ENCODE measurements around the gene NRP2. TPM values are rescaled to one million over a fixed set of nuclear protein-coding genes. Genes with fewer than 3 reads are reported as not detected.

The NRP2 gene
- polyA plus RNA-seq, 4 donors = 69.2 to 78.3 (median 73.7) TPM

- no peak for DNase-seq (ENCODE audit: low read depth in 4 of 4, low spot score in 3 of 4)
Observed at GRCh38 chr2:205658068-205658467, 24.2 kb upstream of the NRP2 start.

- DNase-seq (ENCODE audit: low read depth in 4 of 4, low spot score in 3 of 4) = no peak
Observed at GRCh38 chr2:205658572-205658971, 23.7 kb upstream of the NRP2 start.

GRCh38 chr2:205659922-205660321, 22.4 kb upstream of the NRP2 start:
- no peak for DNase-seq (ENCODE audit: low read depth in 4 of 4, low spot score in 3 of 4)

- no peak for DNase-seq (ENCODE audit: low read depth in 4 of 4, low spot score in 3 of 4)
Observed at GRCh38 chr2:205660521-205661124, 21.7 kb upstream of the NRP2 start.

- DNase-seq (ENCODE audit: low read depth in 4 of 4, low spot score in 3 of 4) = no peak
Observed at GRCh38 chr2:205661281-205661680, 21.0 kb upstream of the NRP2 start.

- DNase-seq (ENCODE audit: low read depth in 4 of 4, low spot score in 3 of 4) = no peak
Observed at GRCh38 chr2:205662206-205662965, 19.9 kb upstream of the NRP2 start.

GRCh38 chr2:205665791-205666190, 16.5 kb upstream of the NRP2 start:
- DNase-seq (ENCODE audit: low read depth in 4 of 4, low spot score in 3 of 4) = no peak

GRCh38 chr2:205670292-205670691, 12.0 kb upstream of the NRP2 start:
- DNase-seq (ENCODE audit: low read depth in 4 of 4, low spot score in 3 of 4) = no peak

- DNase-seq (ENCODE audit: low read depth in 4 of 4, low spot score in 3 of 4) = no peak
Observed at GRCh38 chr2:205673312-205673711, 9.0 kb upstream of the NRP2 start.

- no peak for DNase-seq (ENCODE audit: low read depth in 4 of 4, low spot score in 3 of 4)
Observed at GRCh38 chr2:205675861-205676516, 6.3 kb upstream of the NRP2 start.

GRCh38 chr2:205678541-205679142, 3.7 kb upstream of the NRP2 start:
- DNase-seq (ENCODE audit: low read depth in 4 of 4, low spot score in 3 of 4) = no peak

- DNase-seq (ENCODE audit: low read depth in 4 of 4, low spot score in 3 of 4) = no peak
Observed at GRCh38 chr2:205679410-205680009, 2.8 kb upstream of the NRP2 start.

GRCh38 chr2:205680067-205680466, 2.2 kb upstream of the NRP2 start:
- peak in 2 of 4 donors; percentile 82 to 83 for DNase-seq (ENCODE audit: low read depth in 4 of 4, low spot score in 3 of 4)

GRCh38 chr2:205680903-205681302, 1.4 kb upstream of the NRP2 start:
- no peak for DNase-seq (ENCODE audit: low read depth in 4 of 4, low spot score in 3 of 4)

- DNase-seq (ENCODE audit: low read depth in 4 of 4, low spot score in 3 of 4) = no peak
Observed at GRCh38 chr2:205681401-205682238, 681 bp upstream of the NRP2 start.

- DNase-seq (ENCODE audit: low read depth in 4 of 4, low spot score in 3 of 4) = no peak
Observed at GRCh38 chr2:205682971-205683501, 735 bp downstream of the NRP2 start.

- no peak for DNase-seq (ENCODE audit: low read depth in 4 of 4, low spot score in 3 of 4)
Observed at GRCh38 chr2:205683502-205684367, 1.4 kb downstream of the NRP2 start.

- no peak for DNase-seq (ENCODE audit: low read depth in 4 of 4, low spot score in 3 of 4)
Observed at GRCh38 chr2:205684871-205685313, 2.6 kb downstream of the NRP2 start.
